Measurements from ENCODE around the gene RUNDC3A. TPM values are rescaled to one million over a fixed set of nuclear protein-coding genes. Genes with fewer than 3 reads are reported as not detected.

RUNDC3A gene
- polyA plus RNA-seq, 1 donor (not counting 4 experiments of a cell fraction or from before 2014, with no cell fraction given) = 1.6 TPM

- DNase-seq (ENCODE audit: low read depth, low spot score) (no peak), FAIRE-seq (no peak)
- H3K4me1 ChIP-seq (ENCODE audit: control insufficient read depth, extremely low read depth, insufficient read depth, low read length) = no peaks in the 10 kb centered on the region
- H4K20me1 ChIP-seq (ENCODE audit: control insufficient read depth, extremely low read depth, insufficient read depth, low read length) = no peaks in the 10 kb centered on the region
- TF ChIP-seq CTCF (optimal IDR thresholded peaks at IDR 0.05 in 1 of 3, IDR thresholded peaks at IDR 0.05 in 1 of 3, conservative IDR thresholded peaks at IDR 0.05 in 1 of 3; ENCODE audit: extremely low read depth in 1 of 3, insufficient read depth in 2 of 3, low read length in 3 of 3) = no peak
- TF ChIP-seq EZH2 (IDR thresholded peaks at IDR 0.05; ENCODE audit: low read length) = no peak
- H3K9ac ChIP-seq (ENCODE audit: control insufficient read depth, extremely low read depth, insufficient read depth, low read length) = no peak overlapping the region
- H3K36me3 ChIP-seq (ENCODE audit: control insufficient read depth in 2 of 2, extremely low read depth in 1 of 2, insufficient read depth in 2 of 2, low read length in 2 of 2) = no peaks in the 10 kb centered on the region
- H3K4me3 ChIP-seq (ENCODE audit: control insufficient read depth in 2 of 3, extremely low read depth in 1 of 3, insufficient read depth in 2 of 3, low read depth in 1 of 3, low read length in 3 of 3) = no peak overlapping the region
- H2AFZ ChIP-seq (ENCODE audit: control insufficient read depth, low read length) = no peak overlapping the region
- no peaks in the 10 kb centered on the region for H3K9me3 ChIP-seq (ENCODE audit: control insufficient read depth, low read depth, low read length)
- no peaks in the 10 kb centered on the region for H3K79me2 ChIP-seq (ENCODE audit: control insufficient read depth, insufficient read depth, low read length)
- no peaks in the 10 kb centered on the region for H3K27me3 ChIP-seq (ENCODE audit: control insufficient read depth, extremely low read depth, insufficient read depth, low read length)
- H3K9me1 ChIP-seq (ENCODE audit: control insufficient read depth, extremely low read depth, insufficient read depth, low read length) = no peaks in the 10 kb centered on the region
- dilution Hi-C loops (cut with MboI; ENCODE audit: extremely low pct_ligation_motif_present, low sequenced_read_pairs) = no loop called here
- H3K27ac ChIP-seq (ENCODE audit: control insufficient read depth, insufficient read depth, low read length) = no peak overlapping the region
- no peak overlapping the region for H3K4me2 ChIP-seq (ENCODE audit: control insufficient read depth, extremely low read depth, insufficient read depth, low read depth, low read length)
Observed at GRCh38 chr17:44277976-44278375, 30.4 kb upstream of the RUNDC3A start.

DNA sequence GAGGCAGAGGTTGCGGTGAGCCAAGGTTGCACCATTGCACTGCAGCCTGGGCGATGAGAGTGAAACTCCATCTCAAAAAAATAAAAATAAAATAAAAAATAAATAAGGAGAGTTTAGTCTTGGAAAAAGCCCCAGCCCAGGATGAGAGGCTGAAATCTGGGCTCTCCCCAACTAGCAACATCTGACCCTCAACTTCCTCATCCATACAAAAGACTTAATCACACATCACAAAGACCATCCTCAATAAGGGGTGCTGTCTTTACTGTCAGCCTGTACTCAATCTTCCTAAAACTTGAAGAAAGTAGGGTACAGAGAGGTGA, 29.1 kb upstream of the RUNDC3A start:
- H3K4me1 ChIP-seq (ENCODE audit: control insufficient read depth, extremely low read depth, insufficient read depth, low read length) = no peaks in the 10 kb centered on the region
- TF ChIP-seq CTCF (optimal IDR thresholded peaks at IDR 0.05 in 1 of 3, IDR thresholded peaks at IDR 0.05 in 1 of 3, conservative IDR thresholded peaks at IDR 0.05 in 1 of 3; ENCODE audit: extremely low read depth in 1 of 3, insufficient read depth in 2 of 3, low read length in 3 of 3) = no peak
- TF ChIP-seq EZH2 (IDR thresholded peaks at IDR 0.05; ENCODE audit: low read length) = no peak
- H3K79me2 ChIP-seq (ENCODE audit: control insufficient read depth, insufficient read depth, low read length) = no peaks in the 10 kb centered on the region
- FAIRE-seq = no peak
- no peak overlapping the region for H3K27ac ChIP-seq (ENCODE audit: control insufficient read depth, insufficient read depth, low read length)
- no peak for DNase-seq (ENCODE audit: low read depth, low spot score)
- H3K9me3 ChIP-seq (ENCODE audit: control insufficient read depth, low read depth, low read length) = no peaks in the 10 kb centered on the region
- no peaks in the 10 kb centered on the region for H3K9me1 ChIP-seq (ENCODE audit: control insufficient read depth, extremely low read depth, insufficient read depth, low read length)
- H3K4me3 ChIP-seq (ENCODE audit: control insufficient read depth in 2 of 3, extremely low read depth in 1 of 3, insufficient read depth in 2 of 3, low read depth in 1 of 3, low read length in 3 of 3) = no peak overlapping the region
- no peak overlapping the region for H2AFZ ChIP-seq (ENCODE audit: control insufficient read depth, low read length)
- H4K20me1 ChIP-seq (ENCODE audit: control insufficient read depth, extremely low read depth, insufficient read depth, low read length) = no peaks in the 10 kb centered on the region
- H3K9ac ChIP-seq (ENCODE audit: control insufficient read depth, extremely low read depth, insufficient read depth, low read length) = no peak overlapping the region
- no peaks in the 10 kb centered on the region for H3K27me3 ChIP-seq (ENCODE audit: control insufficient read depth, extremely low read depth, insufficient read depth, low read length)
- dilution Hi-C loops (cut with MboI; ENCODE audit: extremely low pct_ligation_motif_present, low sequenced_read_pairs) = no loop called here
- H3K4me2 ChIP-seq (ENCODE audit: control insufficient read depth, extremely low read depth, insufficient read depth, low read depth, low read length) = no peak overlapping the region
- no peaks in the 10 kb centered on the region for H3K36me3 ChIP-seq (ENCODE audit: control insufficient read depth in 2 of 2, extremely low read depth in 1 of 2, insufficient read depth in 2 of 2, low read length in 2 of 2)
